ENCODE results near the gene HLA-A.

Gene HLA-A

DNA sequence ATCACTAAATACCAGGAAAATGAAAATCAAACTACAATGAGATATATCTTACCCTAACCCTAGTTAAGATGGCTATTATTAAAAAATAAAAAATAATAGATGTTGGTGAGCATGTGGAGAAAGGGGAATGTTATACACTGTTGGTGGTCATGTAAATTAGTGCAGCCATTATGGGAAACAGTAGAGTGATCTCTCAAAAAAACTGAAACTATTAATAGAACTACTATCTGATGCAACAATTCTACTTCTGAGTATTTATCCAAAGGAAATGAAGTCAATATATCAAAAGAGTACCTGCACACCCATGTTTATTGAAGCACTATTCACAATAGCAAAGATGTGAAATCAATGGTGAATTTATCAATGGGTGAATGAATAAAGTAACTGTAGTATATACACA is 48.6 kb downstream of the HLA-A start:
- Histone ChIP-seq H3K4me3 (ENCODE audit: low read length in 2 of 2) (no peak overlapping the region), H2AFZ (ENCODE audit: low read length) (no peak overlapping the region), H3K4me1 (ENCODE audit: control insufficient read depth in 2 of 2, insufficient read depth in 1 of 2, low read depth in 1 of 2, low read length in 2 of 2) (no peaks in the 10 kb centered on the region), H3K36me3 (replicated peaks in 1 of 2; ENCODE audit: control insufficient read depth in 2 of 2, insufficient read depth in 2 of 2, low read length in 2 of 2) (no peaks in the 10 kb centered on the region), H4K8ac (ENCODE audit: low read depth, low read length) (no peak overlapping the region), H2BK5ac (ENCODE audit: low read length) (no peak overlapping the region), H2AK5ac (ENCODE audit: low read depth, low read length) (no peak overlapping the region), H3K9ac (ENCODE audit: low read depth, low read length, poor library complexity) (no peak overlapping the region), H4K91ac (ENCODE audit: low read depth, low read length, poor library complexity) (no peak overlapping the region), H3K79me1 (ENCODE audit: low read depth, low read length) (no peaks in the 10 kb centered on the region), H3K14ac (ENCODE audit: low read length) (no peak overlapping the region), H2BK12ac (ENCODE audit: low read length) (no peak overlapping the region), H3K27me3 (ENCODE audit: control insufficient read depth in 3 of 3, insufficient read depth in 3 of 3, low read depth in 1 of 3, low read length in 3 of 3) (peaks cover 0 to 31% (median 0%) of the 10 kb centered on the region in 3 experiments), H3K4me2 (ENCODE audit: insufficient read depth, low read length, poor library complexity, severe bottlenecking) (no peak overlapping the region), H3K4ac (ENCODE audit: low read length) (no peak overlapping the region), H3K18ac (ENCODE audit: low read length) (no peak overlapping the region), H2BK120ac (ENCODE audit: low read depth, low read length) (no peak overlapping the region), H2BK15ac (ENCODE audit: low read length) (no peak overlapping the region), H3K27ac (replicated peaks; ENCODE audit: low read length) (no peak overlapping the region), H3K9me3 (replicated peaks in 1 of 2; ENCODE audit: control insufficient read depth in 2 of 2, insufficient read depth in 1 of 2, low read depth in 1 of 2, low read length in 2 of 2) (no peaks in the 10 kb centered on the region), H3K23ac (ENCODE audit: low read depth, low read length, poor library complexity) (no peak overlapping the region)
- DNase-seq (ENCODE audit: low spot score), result no peak

DNA sequence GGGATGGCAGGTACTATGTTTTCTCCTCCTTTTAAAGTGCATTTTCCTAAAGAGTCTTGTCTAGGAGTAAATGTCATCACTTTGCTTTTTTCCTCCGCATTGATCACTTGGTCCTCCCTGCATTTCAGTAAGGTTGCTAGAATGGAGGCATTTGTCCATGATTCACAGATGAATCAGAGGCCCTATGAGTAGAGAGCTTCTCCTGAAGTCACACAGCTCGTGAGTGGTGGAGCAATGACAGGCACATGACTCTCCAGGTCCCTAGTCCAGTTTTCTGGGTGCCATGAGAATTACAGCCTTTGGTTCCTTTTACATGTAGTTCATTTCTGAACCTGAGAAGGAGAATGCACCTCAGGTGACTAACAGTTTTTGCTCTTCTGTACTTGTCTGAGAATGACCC is 50.5 kb downstream of the HLA-A start:
- Histone ChIP-seq H2BK15ac (ENCODE audit: low read length) (no peak overlapping the region), H2BK12ac (ENCODE audit: low read length) (no peak overlapping the region), H3K4ac (ENCODE audit: low read length) (no peak overlapping the region), H3K9ac (ENCODE audit: low read depth, low read length, poor library complexity) (no peak overlapping the region), H3K9me3 (replicated peaks in 1 of 2; ENCODE audit: control insufficient read depth in 2 of 2, insufficient read depth in 1 of 2, low read depth in 1 of 2, low read length in 2 of 2) (no peaks in the 10 kb centered on the region), H2BK5ac (ENCODE audit: low read length) (no peak overlapping the region), H3K27me3 (ENCODE audit: control insufficient read depth in 3 of 3, insufficient read depth in 3 of 3, low read depth in 1 of 3, low read length in 3 of 3) (peaks cover 0 to 41% (median 0%) of the 10 kb centered on the region in 3 experiments), H4K91ac (ENCODE audit: low read depth, low read length, poor library complexity) (no peak overlapping the region), H3K36me3 (replicated peaks in 1 of 2; ENCODE audit: control insufficient read depth in 2 of 2, insufficient read depth in 2 of 2, low read length in 2 of 2) (no peaks in the 10 kb centered on the region), H2BK120ac (ENCODE audit: low read depth, low read length) (no peak overlapping the region), H3K23ac (ENCODE audit: low read depth, low read length, poor library complexity) (no peak overlapping the region), H2AK5ac (ENCODE audit: low read depth, low read length) (no peak overlapping the region), H3K4me2 (ENCODE audit: insufficient read depth, low read length, poor library complexity, severe bottlenecking) (no peak overlapping the region), H3K27ac (replicated peaks; ENCODE audit: low read length) (no peak overlapping the region), H3K18ac (ENCODE audit: low read length) (no peak overlapping the region), H4K8ac (ENCODE audit: low read depth, low read length) (no peak overlapping the region), H3K4me1 (ENCODE audit: control insufficient read depth in 2 of 2, insufficient read depth in 1 of 2, low read depth in 1 of 2, low read length in 2 of 2) (no peaks in the 10 kb centered on the region), H3K79me1 (ENCODE audit: low read depth, low read length) (no peaks in the 10 kb centered on the region), H3K4me3 (ENCODE audit: low read length in 2 of 2) (no peak overlapping the region), H3K14ac (ENCODE audit: low read length) (no peak overlapping the region), H2AFZ (ENCODE audit: low read length) (no peak overlapping the region)
- no CpG with 5 or more reads among the region's 2 CpGs for WGBS, 2 donors (ENCODE audit: extremely low coverage in 2 of 2, insufficient read length in 2 of 2, insufficient replicate concordance in 1 of 2)
- no peak for DNase-seq (ENCODE audit: low spot score)

DNA sequence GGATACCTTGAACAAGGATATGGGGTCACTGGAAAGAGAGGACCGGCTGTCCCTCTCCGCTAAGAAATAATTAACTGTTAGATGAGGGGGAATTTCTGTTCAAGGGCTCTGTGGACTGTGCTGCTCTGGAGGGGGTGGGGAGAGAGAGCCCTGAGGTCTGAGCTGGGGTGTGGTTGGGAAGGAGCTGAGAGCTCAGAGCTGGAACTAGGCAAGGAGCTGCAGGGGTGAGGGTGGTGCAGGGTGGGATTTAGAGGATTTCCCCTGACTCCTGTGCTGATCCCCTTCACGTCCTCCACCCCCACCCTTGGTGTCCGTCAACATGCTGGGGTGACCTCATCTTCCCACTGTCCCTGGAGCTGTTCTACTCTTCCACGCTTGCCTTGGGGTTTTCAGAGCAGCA is 52.5 kb downstream of the HLA-A start:
- H4K8ac ChIP-seq (ENCODE audit: low read depth, low read length), result no peak overlapping the region
- H2BK120ac ChIP-seq (ENCODE audit: low read depth, low read length), result no peak overlapping the region
- no peak overlapping the region for H3K9ac ChIP-seq (ENCODE audit: low read depth, low read length, poor library complexity)
- H3K79me1 ChIP-seq (ENCODE audit: low read depth, low read length), result no peaks in the 10 kb centered on the region
- peaks cover 0 to 3% of the 10 kb centered on the region in 2 donors for H3K4me1 ChIP-seq (ENCODE audit: control insufficient read depth in 2 of 2, insufficient read depth in 1 of 2, low read depth in 1 of 2, low read length in 2 of 2)
- H3K9me3 ChIP-seq (replicated peaks in 1 of 2; ENCODE audit: control insufficient read depth in 2 of 2, insufficient read depth in 1 of 2, low read depth in 1 of 2, low read length in 2 of 2), result no peaks in the 10 kb centered on the region
- H2AFZ ChIP-seq (ENCODE audit: low read length), result no peak overlapping the region
- no peaks in the 10 kb centered on the region for H3K36me3 ChIP-seq (replicated peaks in 1 of 2; ENCODE audit: control insufficient read depth in 2 of 2, insufficient read depth in 2 of 2, low read length in 2 of 2)
- DNase-seq (ENCODE audit: low spot score), result no peak
- no peak overlapping the region for H4K91ac ChIP-seq (ENCODE audit: low read depth, low read length, poor library complexity)
- H2BK5ac ChIP-seq (ENCODE audit: low read length), result no peak overlapping the region
- no CpG with 5 or more reads among the region's 5 CpGs for WGBS, 2 donors (ENCODE audit: extremely low coverage in 2 of 2, insufficient read length in 2 of 2, insufficient replicate concordance in 1 of 2)
- H3K27me3 ChIP-seq (ENCODE audit: control insufficient read depth in 3 of 3, insufficient read depth in 3 of 3, low read depth in 1 of 3, low read length in 3 of 3), result peaks cover 0 to 41% (median 0%) of the 10 kb centered on the region in 3 experiments
- H3K27ac ChIP-seq (replicated peaks; ENCODE audit: low read length), result no peak overlapping the region
- no peak overlapping the region for H3K4me2 ChIP-seq (ENCODE audit: insufficient read depth, low read length, poor library complexity, severe bottlenecking)
- H3K18ac ChIP-seq (ENCODE audit: low read length), result no peak overlapping the region
- no peak overlapping the region for H3K4me3 ChIP-seq (ENCODE audit: low read length in 2 of 2)
- no peak overlapping the region for H3K4ac ChIP-seq (ENCODE audit: low read length)
- H2BK15ac ChIP-seq (ENCODE audit: low read length), result no peak overlapping the region
- H2BK12ac ChIP-seq (ENCODE audit: low read length), result no peak overlapping the region
- no peak overlapping the region for H2AK5ac ChIP-seq (ENCODE audit: low read depth, low read length)
- H3K14ac ChIP-seq (ENCODE audit: low read length), result no peak overlapping the region
- H3K23ac ChIP-seq (ENCODE audit: low read depth, low read length, poor library complexity), result no peak overlapping the region

DNA sequence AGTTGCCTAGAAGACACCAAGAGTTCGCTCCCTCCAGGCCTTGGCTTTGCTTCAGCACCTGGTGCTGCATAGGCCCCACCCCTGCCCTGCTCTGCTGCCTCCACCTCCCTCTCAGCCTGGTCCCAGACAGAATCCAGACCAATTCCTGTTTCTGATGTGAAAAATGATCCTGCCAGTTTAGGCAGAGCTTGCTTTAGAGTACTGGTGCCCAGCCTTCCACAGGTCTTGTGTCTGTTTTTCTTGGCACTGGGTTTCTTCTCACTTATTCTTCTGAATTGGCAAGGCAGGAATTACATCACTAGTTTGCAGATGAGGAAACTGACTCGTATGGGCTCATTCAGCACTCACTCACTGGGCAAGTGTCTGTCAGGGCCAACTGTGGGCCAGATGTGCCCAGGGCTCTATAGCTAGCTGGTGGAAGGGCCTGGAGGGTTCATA is 53.0 kb downstream of the HLA-A start:
- H3K14ac ChIP-seq (ENCODE audit: low read length), result no peak overlapping the region
- DNase-seq (ENCODE audit: low spot score), result no peak
- H4K8ac ChIP-seq (ENCODE audit: low read depth, low read length), result no peak overlapping the region
- no peak overlapping the region for H3K4me3 ChIP-seq (ENCODE audit: low read length in 2 of 2)
- H3K4ac ChIP-seq (ENCODE audit: low read length), result no peak overlapping the region
- H3K36me3 ChIP-seq (replicated peaks in 1 of 2; ENCODE audit: control insufficient read depth in 2 of 2, insufficient read depth in 2 of 2, low read length in 2 of 2), result no peaks in the 10 kb centered on the region
- no peak overlapping the region for H3K27ac ChIP-seq (replicated peaks; ENCODE audit: low read length)
- H2BK15ac ChIP-seq (ENCODE audit: low read length), result no peak overlapping the region
- H2BK12ac ChIP-seq (ENCODE audit: low read length), result no peak overlapping the region
- peaks cover 0 to 40% (median 0%) of the 10 kb centered on the region in 3 experiments for H3K27me3 ChIP-seq (ENCODE audit: control insufficient read depth in 3 of 3, insufficient read depth in 3 of 3, low read depth in 1 of 3, low read length in 3 of 3)
- no peak overlapping the region for H2BK5ac ChIP-seq (ENCODE audit: low read length)
- H4K91ac ChIP-seq (ENCODE audit: low read depth, low read length, poor library complexity), result no peak overlapping the region
- H3K23ac ChIP-seq (ENCODE audit: low read depth, low read length, poor library complexity), result no peak overlapping the region
- no peak overlapping the region for H3K18ac ChIP-seq (ENCODE audit: low read length)
- no peaks in the 10 kb centered on the region for H3K9me3 ChIP-seq (replicated peaks in 1 of 2; ENCODE audit: control insufficient read depth in 2 of 2, insufficient read depth in 1 of 2, low read depth in 1 of 2, low read length in 2 of 2)
- no CpG with 5 or more reads among the region's 2 CpGs for WGBS, 2 donors (ENCODE audit: extremely low coverage in 2 of 2, insufficient read length in 2 of 2, insufficient replicate concordance in 1 of 2)
- no peak overlapping the region for H3K9ac ChIP-seq (ENCODE audit: low read depth, low read length, poor library complexity)
- no peak overlapping the region for H2AFZ ChIP-seq (ENCODE audit: low read length)
- peaks cover 0 to 3% of the 10 kb centered on the region in 2 donors for H3K4me1 ChIP-seq (ENCODE audit: control insufficient read depth in 2 of 2, insufficient read depth in 1 of 2, low read depth in 1 of 2, low read length in 2 of 2)
- no peak overlapping the region for H2AK5ac ChIP-seq (ENCODE audit: low read depth, low read length)
- no peaks in the 10 kb centered on the region for H3K79me1 ChIP-seq (ENCODE audit: low read depth, low read length)
- H2BK120ac ChIP-seq (ENCODE audit: low read depth, low read length), result no peak overlapping the region
- no peak overlapping the region for H3K4me2 ChIP-seq (ENCODE audit: insufficient read depth, low read length, poor library complexity, severe bottlenecking)

Measured in neuronal stem cell (in vitro differentiated cells).